CD4-positive, alpha-beta T cell treated with Interleukin-6 at 100 ng/mL for 8 hours (primary cell): ENCODE results near the gene WFDC2.
"Not testable (repeated sequence)": the region's sequence is repeated elsewhere in the genome, so short reads cannot be mapped to it uniquely, and the experiment has no call there.

Source experiments
- DNase-seq: peaks from one replicate; pipeline ENCODE4 v3.0.0-alpha.2; 2020; ENCODE audit warnings: mixed read lengths, low spot score

The WFDC2 gene

GRCh38 chr20:45452238-45452637 is 17.3 kb upstream of the WFDC2 start:
- no peak for DNase-seq

- DNase-seq: no peak
Observed at GRCh38 chr20:45452772-45453691, 16.5 kb upstream of the WFDC2 start.

GRCh38 chr20:45456632-45457031 is 12.9 kb upstream of the WFDC2 start:
- no peak for DNase-seq

DNA sequence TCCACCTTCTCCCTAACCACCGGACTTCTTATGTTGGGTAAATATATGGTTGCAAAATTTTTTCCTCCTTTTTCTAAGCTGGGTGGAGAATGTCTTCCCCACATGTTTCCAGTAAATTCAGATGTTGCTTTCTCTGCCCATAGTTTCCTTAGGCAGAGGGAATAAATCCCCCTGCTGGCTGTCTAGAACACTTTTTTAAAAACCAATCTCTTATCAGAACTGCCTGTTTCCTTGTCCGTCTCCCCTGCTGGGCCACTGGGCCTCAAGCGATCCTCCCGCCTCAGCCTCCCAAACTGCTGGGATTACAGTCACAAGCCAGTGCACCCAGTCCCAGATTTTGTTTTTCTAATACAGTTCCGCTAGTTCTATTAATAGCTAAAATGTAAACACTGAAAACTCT is 9.9 kb upstream of the WFDC2 start:
- DNase-seq: no peak

- DNase-seq: no peak
Observed at GRCh38 chr20:45461225-45461624, 8.3 kb upstream of the WFDC2 start.

DNA sequence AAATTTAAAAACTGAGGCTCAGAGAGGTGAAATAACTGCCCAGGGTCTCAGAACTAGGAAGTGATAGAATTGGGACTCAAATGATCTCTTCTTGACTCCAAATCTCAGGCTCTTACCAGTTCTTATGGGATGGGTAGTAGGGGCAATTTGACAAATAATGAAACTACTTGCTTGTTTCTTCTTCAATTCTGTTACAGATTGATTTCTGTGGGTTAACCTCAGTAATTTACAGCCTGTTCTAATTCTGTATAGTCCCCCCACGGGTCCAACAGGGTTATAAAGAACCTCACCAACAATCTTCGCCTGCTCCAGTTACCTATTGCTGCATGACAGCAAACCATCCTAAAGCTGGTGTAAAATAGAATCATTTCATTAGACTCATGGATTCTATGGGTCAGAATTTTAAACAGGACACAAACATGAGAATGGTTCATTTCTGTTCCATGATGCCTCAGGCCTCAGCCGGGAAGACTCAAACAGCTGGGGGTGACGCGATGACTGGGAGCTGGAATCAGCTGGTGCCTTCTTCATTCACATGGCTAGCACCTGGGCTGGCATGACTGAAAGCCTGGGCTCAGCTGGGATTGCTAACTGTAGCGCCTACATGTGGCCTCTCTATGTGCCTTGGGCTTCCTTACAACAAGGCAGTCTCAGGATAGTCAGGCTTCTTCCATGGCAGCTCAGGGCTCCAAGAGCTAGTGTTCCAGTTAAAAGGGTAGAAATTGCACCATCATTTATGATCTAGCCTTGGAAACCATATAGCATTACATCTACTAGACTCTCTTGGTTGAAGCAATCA is 6.6 kb upstream of the WFDC2 start:
- no peak for DNase-seq

- DNase-seq: no peak
Observed at GRCh38 chr20:45463709-45464108, 5.8 kb upstream of the WFDC2 start.

DNA sequence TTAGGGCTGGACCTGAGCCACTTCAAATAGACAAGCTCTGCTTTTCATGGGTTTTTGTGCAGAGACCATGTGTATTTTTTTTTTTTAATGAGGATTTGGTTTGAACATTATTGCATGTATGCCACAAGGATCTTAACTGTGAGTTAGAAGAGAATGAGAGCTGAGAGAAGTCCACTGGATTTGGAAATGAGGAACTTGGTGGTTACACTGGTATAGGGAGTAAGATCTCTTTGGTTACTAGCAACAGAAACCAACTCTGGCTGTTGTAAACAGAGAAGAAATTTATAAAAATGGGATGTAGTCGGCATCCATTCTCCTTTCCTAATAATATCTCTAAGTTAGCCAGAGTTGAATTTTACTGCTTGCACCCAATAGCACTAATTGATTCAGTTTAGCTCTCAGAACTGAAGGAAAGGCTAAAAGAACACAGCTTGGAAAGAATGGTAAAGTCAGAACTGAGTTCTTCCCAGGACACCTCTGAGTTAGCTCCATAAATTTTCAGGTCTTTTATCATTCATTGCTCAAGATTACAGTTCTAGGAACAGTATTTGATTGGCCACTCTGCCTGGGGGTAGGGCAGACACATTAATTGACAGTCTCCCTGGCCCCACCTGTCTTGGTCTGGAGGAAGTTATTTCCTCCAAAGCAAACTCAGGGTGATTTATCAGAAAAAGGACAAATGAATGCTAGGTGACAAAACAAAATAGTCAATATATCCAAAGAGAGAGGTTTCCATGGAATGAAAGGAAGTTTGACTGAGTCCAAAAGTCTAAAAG is 3.9 kb upstream of the WFDC2 start:
- DNase-seq: no peak

DNA sequence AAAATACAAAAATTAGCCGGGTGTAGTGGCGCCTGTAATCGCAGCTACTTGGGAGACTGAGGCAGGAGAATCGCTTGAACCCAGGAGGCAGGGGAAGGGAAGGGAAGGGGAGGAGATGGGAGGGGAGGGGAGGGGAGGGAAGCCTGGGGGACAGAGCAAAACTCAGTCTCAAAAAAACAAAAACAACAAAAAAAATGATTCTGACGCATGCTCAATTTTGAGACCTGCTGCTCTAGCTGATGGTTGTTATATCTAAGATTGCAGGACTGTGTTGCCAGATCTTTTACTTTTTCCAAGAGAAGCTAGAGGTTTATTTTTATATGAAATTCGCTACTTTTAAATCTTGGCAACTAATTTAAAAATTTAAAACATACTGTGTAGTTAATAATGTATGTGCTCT is 2.4 kb upstream of the WFDC2 start:
- DNase-seq: no peak

- no peak for DNase-seq
Observed at GRCh38 chr20:45467861-45468260, 1.7 kb upstream of the WFDC2 start.

DNA sequence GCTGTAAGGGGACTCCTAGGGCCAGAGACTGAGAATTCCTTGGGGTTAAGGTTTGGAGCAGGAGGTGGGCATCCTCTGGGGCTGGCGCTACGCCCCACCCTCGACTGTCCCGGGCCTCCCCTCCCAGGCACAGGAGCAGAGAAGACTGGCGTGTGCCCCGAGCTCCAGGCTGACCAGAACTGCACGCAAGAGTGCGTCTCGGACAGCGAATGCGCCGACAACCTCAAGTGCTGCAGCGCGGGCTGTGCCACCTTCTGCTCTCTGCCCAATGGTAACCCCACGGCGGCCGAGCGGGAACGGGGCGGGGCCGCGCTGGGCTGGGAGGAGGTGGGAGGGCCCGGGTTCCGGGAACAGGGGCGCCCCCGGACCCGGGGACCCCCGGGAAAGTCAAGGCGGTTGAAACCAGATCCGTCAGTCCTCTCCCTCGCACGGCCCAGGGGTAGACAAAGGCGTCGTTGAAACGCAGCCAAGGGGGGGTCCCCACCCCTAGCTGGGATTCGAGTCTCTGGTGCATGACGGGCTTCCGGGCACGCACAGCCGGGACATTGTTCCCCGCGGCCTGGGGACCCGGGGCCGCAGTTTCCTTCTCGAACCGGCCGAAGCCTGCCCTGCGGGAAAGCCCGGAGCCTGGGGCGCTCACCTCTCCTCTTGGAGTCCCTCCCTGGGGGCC is 844 bp downstream of the WFDC2 start:
- DNase-seq: no peak

DNA sequence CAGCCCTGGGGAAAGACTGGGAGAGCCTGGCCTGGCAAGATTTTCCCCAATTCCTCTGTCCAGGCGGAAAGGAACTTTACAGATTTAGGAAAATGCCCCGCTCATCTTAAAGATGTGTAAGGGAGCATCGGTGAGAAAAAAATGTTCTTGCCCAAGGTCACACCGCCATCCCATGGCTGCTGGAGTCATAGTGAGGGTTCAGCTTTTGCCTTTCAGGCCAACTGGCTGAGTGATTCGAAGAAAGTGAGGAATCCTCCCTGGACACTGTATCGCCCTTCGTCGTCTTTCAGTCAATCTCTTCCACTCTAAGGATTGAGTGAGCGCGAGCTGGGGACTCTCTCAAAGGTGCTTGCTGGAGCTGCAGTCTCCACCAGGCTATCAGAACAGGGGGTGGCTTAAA is 1.4 kb downstream of the WFDC2 start:
- DNase-seq: no peak

- not testable (repeated sequence) for DNase-seq
Observed at GRCh38 chr20:45472286-45472685, 2.7 kb downstream of the WFDC2 start.

- DNase-seq: not testable (repeated sequence)
Observed at GRCh38 chr20:45477530-45478148, 8.1 kb downstream of the WFDC2 start.

DNA sequence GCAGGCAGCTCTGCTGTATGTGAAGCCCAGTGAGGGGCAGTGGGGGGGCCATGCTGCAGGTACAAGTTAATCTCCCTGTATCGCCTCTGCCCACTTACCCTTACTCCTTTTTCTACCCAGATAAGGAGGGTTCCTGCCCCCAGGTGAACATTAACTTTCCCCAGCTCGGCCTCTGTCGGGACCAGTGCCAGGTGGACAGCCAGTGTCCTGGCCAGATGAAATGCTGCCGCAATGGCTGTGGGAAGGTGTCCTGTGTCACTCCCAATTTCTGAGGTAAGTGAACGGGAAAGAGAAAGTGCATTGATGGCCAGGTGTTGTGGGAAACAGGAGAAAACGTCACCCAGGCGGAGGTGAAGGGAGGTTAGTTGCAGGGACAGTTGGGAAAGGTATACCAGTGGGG is 10.3 kb downstream of the WFDC2 start:
- DNase-seq: no peak

- no peak for DNase-seq
Observed at GRCh38 chr20:45484676-45485075, 15.1 kb downstream of the WFDC2 start.

DNA sequence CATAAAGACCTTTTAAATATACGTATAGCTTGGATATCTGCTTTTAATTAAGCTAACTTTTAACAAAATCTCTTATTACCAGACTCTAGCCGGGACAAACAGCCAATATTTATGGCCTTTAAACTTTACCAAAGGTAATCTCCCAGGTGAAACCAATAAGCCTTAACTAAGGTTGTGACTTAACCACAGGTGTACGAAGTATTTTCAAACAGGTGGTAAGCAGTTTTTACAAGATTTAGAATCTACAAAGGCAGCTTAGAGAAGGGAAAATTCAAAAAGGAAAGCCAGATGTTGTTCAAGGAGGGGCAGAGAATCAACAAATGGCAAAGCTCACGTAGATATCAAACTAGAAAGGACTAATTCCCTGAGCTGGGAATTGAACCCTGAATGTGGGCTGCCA is 15.8 kb downstream of the WFDC2 start:
- DNase-seq: no peak

DNA sequence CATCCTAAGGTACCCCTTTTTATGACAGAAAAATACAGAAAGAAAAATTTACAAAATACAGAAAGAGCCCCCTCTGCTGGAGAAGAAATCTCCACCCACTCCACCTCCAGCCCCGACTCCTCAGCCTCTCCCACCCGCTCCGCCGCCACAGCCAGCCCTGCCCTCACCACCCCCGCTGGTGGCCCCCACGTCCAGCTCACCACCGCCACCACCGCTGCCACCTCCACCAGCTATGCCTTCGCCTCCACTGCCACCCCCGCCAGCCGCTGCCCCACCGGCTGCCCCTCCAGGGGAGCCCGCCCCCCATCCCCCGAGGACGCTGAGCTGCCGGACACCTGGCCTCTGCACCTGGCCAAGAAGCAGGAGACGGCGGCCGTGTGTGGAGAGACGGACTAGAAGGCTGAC is 17.7 kb downstream of the WFDC2 start:
- no peak for DNase-seq

DNA sequence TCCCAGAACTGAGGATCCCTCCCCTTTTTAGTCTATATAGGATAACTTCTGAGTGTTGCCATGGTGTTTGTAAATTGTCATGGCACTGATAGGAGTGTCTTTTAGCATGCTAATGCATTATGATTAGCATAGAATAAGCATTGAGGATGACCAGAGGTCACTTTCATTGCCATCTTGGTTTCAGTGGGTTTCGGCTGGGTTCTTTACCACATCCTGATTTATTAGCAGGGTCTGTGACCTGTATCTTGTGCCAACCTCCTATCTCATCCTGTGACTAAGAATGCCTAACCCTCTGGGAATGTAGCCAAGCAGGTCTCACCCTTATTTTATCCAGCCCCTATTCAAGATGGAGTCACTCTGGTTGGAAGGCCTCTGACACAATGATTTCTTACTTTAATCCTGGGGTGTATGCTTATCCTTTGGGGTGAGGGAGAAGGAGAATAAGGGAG is 19.6 kb downstream of the WFDC2 start:
- DNase-seq: no peak

GRCh38 chr20:45495501-45495941 is 26.0 kb downstream of the WFDC2 start:
- DNase-seq: no peak

GRCh38 chr20:45496166-45496565 is 26.6 kb downstream of the WFDC2 start:
- no peak for DNase-seq
